IMR-90 (cell line): Measurements from ENCODE around the gene PHF21B. TPM values are rescaled to one million over a fixed set of nuclear protein-coding genes. Genes with fewer than 3 reads are reported as not detected.

Experiments used
- ATAC-seq: fragments of 200-7000 bp; cut with Tn5 transposase; 2 replicates; pipeline ENCODE4 v1.9.1; 2020; ENCODE audit warnings: low read depth, mild to moderate bottlenecking, moderate library complexity
- BruUV-seq: library from RNA; stranded (reverse); fragments of 400-500 nt; replicated peaks from 2 replicates; lab custom pipeline; 2021; lab: Mats Ljungman, UMichigan
- CTCF ChIA-PET: fragments of 300-600 bp; formaldehyde crosslinking; extraction: SDS; loops from one replicate; lab custom pipeline; 2021; ENCODE audit warnings: antibody characterized with exemption; lab: Yijun Ruan, JAX
- POLR2A ChIA-PET: fragments of 300-600 bp; sonication (Branson Sonifier 250); formaldehyde crosslinking; loops from one replicate; lab custom pipeline; 2022; ENCODE audit warnings: antibody characterized with exemption; ENCODE audit not compliant: unreplicated experiment; lab: Charles Lee
- DNase-seq: peaks from one replicate; pipeline ENCODE4 v3.0.0; 2013
- H2AFZ ChIP-seq: replicated peaks from 2 replicates; pipeline ENCODE3; 2013; ENCODE audit warnings: low read length, mild to moderate bottlenecking; ENCODE audit not compliant: poor library complexity
- H2AK5ac ChIP-seq: 2 replicates; pipeline ENCODE4 v1.6.1; 2013; ENCODE audit warnings: low read depth, low read length, inconsistent platforms
- H2AK9ac ChIP-seq: replicated peaks from 2 replicates; pipeline ENCODE3; 2013; ENCODE audit warnings: mild to moderate bottlenecking, low read depth, low read length, moderate library complexity; ENCODE audit not compliant: poor library complexity
- H2BK120ac ChIP-seq: 2 replicates; pipeline ENCODE4 v1.6.1; 2013; ENCODE audit warnings: low read depth, low read length, inconsistent platforms
- H2BK15ac ChIP-seq: 3 replicates; pipeline ENCODE4 v1.6.1; 2013; ENCODE audit warnings: low read depth, low read length, inconsistent platforms
- H2BK20ac ChIP-seq: 2 replicates; pipeline ENCODE4 v1.6.1; 2013; ENCODE audit warnings: low read depth, mild to moderate bottlenecking, inconsistent platforms, low read length, moderate library complexity
- H2BK5ac ChIP-seq: 2 replicates; pipeline ENCODE4 v1.6.1; 2013; ENCODE audit warnings: mild to moderate bottlenecking, low read depth, low read length, inconsistent platforms; ENCODE audit not compliant: poor library complexity, severe bottlenecking
- H3K14ac ChIP-seq: replicated peaks from 2 replicates; pipeline ENCODE4 v1.6.1; 2013; ENCODE audit warnings: low read depth, low read length, inconsistent platforms
- H3K18ac ChIP-seq: 2 replicates; pipeline ENCODE4 v1.6.1; 2013; ENCODE audit warnings: low read depth, low read length, control low read depth
- H3K23ac ChIP-seq: 2 replicates; pipeline ENCODE4 v1.6.1; 2013; ENCODE audit warnings: low read depth, low read length, inconsistent platforms
- H3K27ac ChIP-seq: 2 replicates; pipeline ENCODE4 v1.5.1; 2013; ENCODE audit warnings: mild to moderate bottlenecking, control low read depth, low read length; ENCODE audit not compliant: insufficient read depth
- H3K27me3 ChIP-seq: 2 replicates; pipeline ENCODE4 v1.6.1; 2013; ENCODE audit warnings: low read length; ENCODE audit not compliant: control insufficient read depth, insufficient read depth
- H3K36me3 ChIP-seq: 2 replicates; pipeline ENCODE4 v1.6.1; 2013; ENCODE audit warnings: low read length, mixed read lengths; ENCODE audit not compliant: control insufficient read depth, insufficient read depth
- H3K4ac ChIP-seq: 2 replicates; pipeline ENCODE4 v1.6.1; 2013; ENCODE audit warnings: low read depth, low read length, inconsistent platforms
- H3K4me1 ChIP-seq: 2 replicates; pipeline ENCODE4 v1.6.1; 2013; ENCODE audit warnings: low read length, mixed read lengths; ENCODE audit not compliant: control insufficient read depth, insufficient read depth
- H3K4me2 ChIP-seq: 2 replicates; pipeline ENCODE4 v1.6.1; 2013; ENCODE audit warnings: low read depth, mild to moderate bottlenecking, control low read depth, low read length, moderate library complexity
- H3K4me3 ChIP-seq: 2 replicates; pipeline ENCODE4 v1.5.1; 2013; ENCODE audit warnings: low read depth, mild to moderate bottlenecking, control low read depth, low read length, moderate library complexity; ENCODE audit not compliant: insufficient read depth
- H3K56ac ChIP-seq: 2 replicates; pipeline ENCODE4 v1.6.1; 2013; ENCODE audit warnings: low read length, inconsistent platforms; ENCODE audit not compliant: insufficient read depth; ENCODE audit errors: extremely low read depth
- H3K79me1 ChIP-seq, 2 experiments: 2 replicates each; pipeline ENCODE4 v1.6.1; 2013; ENCODE audit warnings: low read length in 2 of 2, inconsistent platforms in 1 of 2, low read depth in 1 of 2
- H3K9ac ChIP-seq: 2 replicates; pipeline ENCODE4 v1.6.1; 2013; ENCODE audit warnings: low read depth, low read length, control low read depth
- H3K9me1 ChIP-seq: 2 replicates; pipeline ENCODE4 v1.6.1; 2013; ENCODE audit warnings: low read length, inconsistent platforms; ENCODE audit not compliant: insufficient read depth
- H3K9me3 ChIP-seq: 2 replicates; pipeline ENCODE4 v1.6.1; 2013; ENCODE audit warnings: low read length; ENCODE audit not compliant: control insufficient read depth, insufficient read depth
- H4K20me1 ChIP-seq: 2 replicates; pipeline ENCODE4 v1.6.1; 2013; ENCODE audit warnings: low read length, inconsistent platforms; ENCODE audit not compliant: insufficient read depth
- H4K5ac ChIP-seq: 2 replicates; pipeline ENCODE4 v1.6.1; 2013; ENCODE audit warnings: mild to moderate bottlenecking, low read depth, low read length, control low read depth
- H4K8ac ChIP-seq, 2 experiments: 2 replicates each; pipeline ENCODE4 v1.6.1; 2013; ENCODE audit warnings: low read depth in 2 of 2, low read length in 2 of 2, control low read depth in 1 of 2, inconsistent platforms in 1 of 2
- H4K91ac ChIP-seq: 2 replicates; pipeline ENCODE4 v1.6.1; 2013; ENCODE audit warnings: low read depth, low read length, inconsistent platforms; ENCODE audit not compliant: insufficient read depth
- CEBPB ChIP-seq: IDR thresholded peaks from 2 replicates; pipeline ENCODE4 v1.6.1; 2012; ENCODE audit warnings: low read depth, low read length, improper control_type of control experiment
- CTCF ChIP-seq: conservative IDR thresholded peaks from 2 replicates; pipeline ENCODE4 v1.5.1; 2012; ENCODE audit warnings: mild to moderate bottlenecking, low read depth, low read length, improper control_type of control experiment
- ELK1 ChIP-seq: fragments of 150-350 bp; IDR thresholded peaks from 2 replicates; pipeline ENCODE4 v1.6.1; 2016; ENCODE audit warnings: low read depth, mild to moderate bottlenecking, low read length, moderate library complexity, borderline replicate concordance
- MAFK ChIP-seq: IDR thresholded peaks from 2 replicates; pipeline ENCODE4 v1.6.1; 2012; ENCODE audit warnings: low read depth, low read length, improper control_type of control experiment
- MAZ ChIP-seq: IDR thresholded peaks from 2 replicates; pipeline ENCODE4 v1.6.1; 2012; ENCODE audit warnings: low read depth, mild to moderate bottlenecking, low read length, improper control_type of control experiment, moderate library complexity, borderline replicate concordance
- NFE2L2 ChIP-seq: fragments of 150-350 bp; IDR thresholded peaks from 2 replicates; pipeline ENCODE4 v1.6.1; 2016; ENCODE audit warnings: low read depth, mild to moderate bottlenecking, low read length
- POLR2A ChIP-seq: IDR thresholded peaks from 2 replicates; pipeline ENCODE4 v1.6.1; 2012; ENCODE audit warnings: mild to moderate bottlenecking, low read depth, low read length
- RCOR1 ChIP-seq: IDR thresholded peaks from 2 replicates; pipeline ENCODE4 v1.6.1; 2012; ENCODE audit warnings: mild to moderate bottlenecking, low read length, improper control_type of control experiment; ENCODE audit not compliant: insufficient replicate concordance
- RFX5 ChIP-seq: IDR thresholded peaks from 2 replicates; pipeline ENCODE4 v1.8.0; 2012; ENCODE audit warnings: low read depth, mild to moderate bottlenecking, low read length, moderate library complexity
- SMC3 ChIP-seq: fragments of 150-350 bp; IDR thresholded peaks from 2 replicates; pipeline ENCODE4 v1.6.1; 2016; ENCODE audit warnings: low read depth, mild to moderate bottlenecking, antibody characterized with exemption, low read length, moderate library complexity
- USF2 ChIP-seq: fragments of 150-350 bp; IDR thresholded peaks from 2 replicates; pipeline ENCODE4 v1.6.1; 2017; ENCODE audit warnings: mild to moderate bottlenecking, antibody characterized with exemption, low read length, low read depth
- dilution Hi-C: fragments of 300-500 bp; cut with HindIII; formaldehyde crosslinking; loops from one replicate; pipeline ENCODE4 v1.14.3; 2018; ENCODE audit warnings: low sequenced_read_pairs; ENCODE audit not compliant: unreplicated experiment
- in situ Hi-C: fragments of 300-500 bp; cut with MboI; formaldehyde crosslinking; loops from 3 replicates; pipeline ENCODE4 v1.14.3; 2019; ENCODE audit warnings: low sequenced_read_pairs, inconsistent platforms, mixed read lengths
- intact Hi-C: fragments of 100-400 bp; cut with micrococcal nuclease; formaldehyde crosslinking; loops from 2 replicates; pipeline ENCODE4 v1.10.0; 2022
- polyA plus RNA-seq, 3 experiments: library from polyadenylated mRNA; depleted of rRNA; stranded (reverse); fragments of >200 nt; gene quantifications; 2 replicates each; pipeline ENCODE4 v1.2.3, GENCODE V29; 2012; ENCODE audit warnings: low replicate concordance in 1 of 3
- total RNA-seq: library from RNA; depleted of rRNA; stranded (reverse); fragments of >200 nt; gene quantifications from 2 replicates; pipeline ENCODE4 v1.2.3, GENCODE V29; 2012

The PHF21B gene
- total and polyA plus RNA-seq, 2 of the 4 experiments (the other 2 are of a cell fraction), result 0.02 TPM; not detected in 1

- no peak overlapping the region for H3K4me3 ChIP-seq
- CTCF ChIA-PET, result no interaction called here
- dilution Hi-C loops, result no loop called here
Observed at GRCh38 chr22:44951510-44951816, 58.3 kb downstream of the PHF21B start.

More at GRCh38 chr22:44951510-44951816, 58.3 kb downstream of the PHF21B start:
- H3K14ac ChIP-seq, result no peak overlapping the region
- H3K79me1 ChIP-seq, result no peaks in the 10 kb centered on the region
- H3K4me2 ChIP-seq, result no peak overlapping the region
- no peaks in the 10 kb centered on the region for H3K9me1 ChIP-seq
- no peak overlapping the region for H3K56ac ChIP-seq
- in situ Hi-C loops, result no loop called here
- no peak overlapping the region for H2AK9ac ChIP-seq
- H3K9ac ChIP-seq, result no peak overlapping the region
- H2BK15ac ChIP-seq, result no peak overlapping the region
- BruUV-seq, result no TSS peak
- no peak for TF ChIP-seq NFE2L2
- TF ChIP-seq CEBPB, result no peak
- TF ChIP-seq USF2, result no peak
- TF ChIP-seq RFX5, result no peak
- no peak for TF ChIP-seq RCOR1
- TF ChIP-seq CTCF, result no peak
- no peak for TF ChIP-seq MAZ
- TF ChIP-seq SMC3, result no peak
- TF ChIP-seq ELK1, result no peak
- TF ChIP-seq MAFK, result no peak
- TF ChIP-seq POLR2A, result no peak
- H2AK5ac ChIP-seq, result no peak overlapping the region
- H2BK5ac ChIP-seq, result no peak overlapping the region
- peaks cover 34% of the 10 kb centered on the region for H3K27me3 ChIP-seq
- H3K4ac ChIP-seq, result no peak overlapping the region
- H2BK20ac ChIP-seq, result no peak overlapping the region
- H4K5ac ChIP-seq, result no peak overlapping the region
- ATAC-seq (no peak), DNase-seq (no peak)
- H3K27ac ChIP-seq, result no peak overlapping the region
- intact Hi-C loops, result no loop called here
- no peaks in the 10 kb centered on the region for H3K4me1 ChIP-seq
- H3K9me3 ChIP-seq, result no peaks in the 10 kb centered on the region
- no peak overlapping the region for H3K18ac ChIP-seq
- H4K91ac ChIP-seq, result no peak overlapping the region
- H3K23ac ChIP-seq, result no peak overlapping the region
- POLR2A ChIA-PET, result no interaction called here
- no peaks in the 10 kb centered on the region for H4K20me1 ChIP-seq
- H2AFZ ChIP-seq, result no peak overlapping the region
- no peak overlapping the region for H2BK120ac ChIP-seq
- H4K8ac ChIP-seq, result no peak overlapping the region
- H3K36me3 ChIP-seq, result no peaks in the 10 kb centered on the region
